ENCODE data around the gene ADCY2. TPM values are rescaled to one million over a fixed set of nuclear protein-coding genes. Genes with fewer than 3 reads are reported as not detected.

ADCY2 gene
- total and polyA plus RNA-seq, 11 donors, result 0.04 to 0.96 (median 0.32) TPM

GRCh38 chr5:7395432-7395946 lies 449 bp upstream of the ADCY2 start:
- Histone ChIP-seq H3K9me3 (no peaks in the 10 kb centered on the region), H3K27ac (peak overlapping the region in 1 of 12 donors; percentile 72), H3K27me3 (peaks cover 6 to 60% (median 38%) of the 10 kb centered on the region in 9 donors), H3K36me3 (no peaks in the 10 kb centered on the region), H3K4me3 (peak overlapping the region in 10 of 12 donors; percentile 6 to 47 (median 32)), H3K4me1 (peaks cover 0 to 21% (median 0%) of the 10 kb centered on the region in 12 donors)
- WGBS, 4 donors, result 0 to 2% (median 1%) methylated on average over 8 to 31 of the region's 31 CpGs
- ATAC-seq, result peak in 2 of 4 donors; percentile 15 to 33
- intact Hi-C loops (cut with DNase I), result loop anchor here in 2 of 10 donors (5.0 to 10.0 kb wide), 2 partner anchors 462 to 631 kb away; no protein-coding TSS in a partner anchor
- TF ChIP-seq CTCF (IDR thresholded peaks at IDR 0.05) (no peak), POLR2A (IDR thresholded peaks at IDR 0.05) (no peak)
- no peak for DNase-seq

- DNase-seq, result no peak
- 2 to 5% (median 4%) methylated on average over 22 to 27 of the region's 27 CpGs for WGBS, 4 donors
- intact Hi-C loops (cut with DNase I), result loop anchor here in 2 of 10 donors (5.0 to 10.0 kb wide), 2 partner anchors 460 to 632 kb away; no protein-coding TSS in a partner anchor
These were observed 946 bp downstream of the ADCY2 start for GRCh38 chr5:7396713-7397454.

GRCh38 chr5:7397937-7398336 lies 2.0 kb downstream of the ADCY2 start:
- TF ChIP-seq CTCF (IDR thresholded peaks at IDR 0.05) (no peak), POLR2A (IDR thresholded peaks at IDR 0.05) (no peak)
- DNase-seq (no peak), ATAC-seq (no peak)
- Histone ChIP-seq H3K36me3 (no peaks in the 10 kb centered on the region), H3K27ac (no peak overlapping the region), H3K9me3 (no peaks in the 10 kb centered on the region), H3K4me1 (peaks cover 0 to 21% (median 0%) of the 10 kb centered on the region in 12 donors), H3K27me3 (peaks cover 6 to 68% (median 38%) of the 10 kb centered on the region in 9 donors), H3K4me3 (no peak overlapping the region)
- intact Hi-C loops (cut with DNase I), result loop anchor here in 2 of 10 donors (5.0 to 10.0 kb wide), 2 partner anchors 459 to 633 kb away; no protein-coding TSS in a partner anchor

More at GRCh38 chr5:7396713-7397454, 946 bp downstream of the ADCY2 start:
- H3K9me3 ChIP-seq, result no peaks in the 10 kb centered on the region
- H3K27me3 ChIP-seq, result peaks cover 6 to 68% (median 38%) of the 10 kb centered on the region in 9 donors
- no peaks in the 10 kb centered on the region for H3K36me3 ChIP-seq
- ATAC-seq, result peak in 1 of 4 donors; percentile 35
- TF ChIP-seq CTCF (IDR thresholded peaks at IDR 0.05) (peak in 1 of 12 donors; percentile 4), POLR2A (IDR thresholded peaks at IDR 0.05) (no peak)
- peak overlapping the region in 11 of 12 donors; percentile 16 to 60 (median 47) for H3K4me3 ChIP-seq
- H3K4me1 ChIP-seq, result peaks cover 0 to 21% (median 0%) of the 10 kb centered on the region in 12 donors
- H3K27ac ChIP-seq, result peak overlapping the region in 1 of 12 donors; percentile 70

Data from heart left ventricle (tissue), 16 donors.